ENCODE data around the gene GALNTL6.

GRCh38 chr4:173037242-173037641 lies 1224.0 kb downstream of the GALNTL6 start:
- no peak for TF ChIP-seq CTCF (IDR thresholded peaks at IDR 0.05)
- no peak for TF ChIP-seq EP300 (IDR thresholded peaks at IDR 0.05)
